ENCODE results near the gene NKX6-1. TPM values are rescaled to one million over a fixed set of nuclear protein-coding genes. Genes with fewer than 3 reads are reported as not detected.

Gene NKX6-1
- total and polyA plus RNA-seq, 2 donors (not counting 3 experiments of a cell fraction or from before 2014, with no cell fraction given): not detected

DNA sequence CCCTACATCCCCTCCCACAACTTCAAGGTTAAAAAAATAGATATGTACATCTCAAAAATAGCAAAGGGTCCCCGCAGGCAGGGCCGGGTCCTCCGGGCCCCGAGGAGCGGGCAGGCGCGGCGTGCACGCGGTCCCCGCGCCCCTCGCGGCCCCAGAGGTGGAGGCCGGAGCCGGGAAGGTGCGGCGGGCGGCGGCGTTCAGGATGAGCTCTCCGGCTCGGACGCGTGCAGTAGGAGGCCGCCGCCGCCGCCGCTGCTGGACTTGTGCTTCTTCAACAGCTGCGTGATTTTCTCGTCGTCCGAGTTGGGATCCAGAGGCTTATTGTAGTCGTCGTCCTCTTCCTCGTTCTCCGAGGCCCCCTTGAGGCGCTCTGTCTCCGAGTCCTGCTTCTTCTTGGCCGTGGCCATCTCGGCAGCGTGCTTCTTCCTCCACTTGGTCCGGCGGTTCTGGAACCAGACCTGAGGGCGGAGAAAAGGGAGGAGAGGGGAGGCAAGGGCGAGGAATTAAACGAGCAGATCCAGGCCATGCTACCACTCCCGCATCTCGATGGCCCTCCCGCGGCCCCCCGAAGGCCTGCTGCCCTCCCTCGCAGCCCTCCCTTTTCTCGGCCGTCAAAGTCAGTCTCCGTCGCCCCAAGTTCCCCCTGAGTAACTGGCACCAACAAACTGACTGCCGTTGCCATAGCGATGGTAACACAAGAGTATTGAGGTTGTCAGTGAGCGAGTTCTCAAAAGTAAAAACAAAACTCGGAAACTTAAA, 5.8 kb downstream of the NKX6-1 start:
- dilution Hi-C loops (cut with MboI; ENCODE audit: extremely low pct_ligation_motif_present, low sequenced_read_pairs) (no loop called here), intact Hi-C loops (cut with micrococcal nuclease) (no loop called here)
- H3K4me3 ChIP-seq (replicated peaks in 1 of 3; ENCODE audit: insufficient read depth in 1 of 3, low read depth in 1 of 3, low read length in 3 of 3): no peak overlapping the region
- POLR2A ChIA-PET: no interaction called here
- H3K36me3 ChIP-seq (ENCODE audit: control insufficient read depth in 2 of 2, extremely low read depth in 1 of 2, insufficient read depth in 2 of 2, low read length in 2 of 2): no peaks in the 10 kb centered on the region
- TF ChIP-seq GATA2 (IDR thresholded peaks at IDR 0.05; ENCODE audit: insufficient read depth, insufficient read length, low read depth, low read length) (no peak), POLR2AphosphoS5 (IDR thresholded peaks at IDR 0.05; ENCODE audit: insufficient read depth, low read depth, low read length) (no peak), FOS (IDR thresholded peaks at IDR 0.05; ENCODE audit: borderline replicate concordance, insufficient read depth, low read length) (no peak), JUN (IDR thresholded peaks at IDR 0.05; ENCODE audit: borderline replicate concordance, insufficient read depth, insufficient read length, low read depth) (no peak), EZH2 (IDR thresholded peaks at IDR 0.05; ENCODE audit: borderline replicate concordance, low read depth, low read length, severe bottlenecking) (peak; percentile 91), MYC (IDR thresholded peaks at IDR 0.05; ENCODE audit: low read depth, low read length) (no peak)
- TF ChIP-seq, protein P1, sequence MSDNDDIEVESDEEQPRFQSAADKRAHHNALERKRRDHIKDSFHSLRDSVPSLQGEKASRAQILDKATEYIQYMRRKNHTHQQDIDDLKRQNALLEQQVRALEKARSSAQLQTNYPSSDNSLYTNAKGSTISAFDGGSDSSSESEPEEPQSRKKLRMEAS (IDR thresholded peaks at IDR 0.05; ENCODE audit: insufficient read depth, insufficient read length): no peak
- TF ChIP-seq, protein P2, sequence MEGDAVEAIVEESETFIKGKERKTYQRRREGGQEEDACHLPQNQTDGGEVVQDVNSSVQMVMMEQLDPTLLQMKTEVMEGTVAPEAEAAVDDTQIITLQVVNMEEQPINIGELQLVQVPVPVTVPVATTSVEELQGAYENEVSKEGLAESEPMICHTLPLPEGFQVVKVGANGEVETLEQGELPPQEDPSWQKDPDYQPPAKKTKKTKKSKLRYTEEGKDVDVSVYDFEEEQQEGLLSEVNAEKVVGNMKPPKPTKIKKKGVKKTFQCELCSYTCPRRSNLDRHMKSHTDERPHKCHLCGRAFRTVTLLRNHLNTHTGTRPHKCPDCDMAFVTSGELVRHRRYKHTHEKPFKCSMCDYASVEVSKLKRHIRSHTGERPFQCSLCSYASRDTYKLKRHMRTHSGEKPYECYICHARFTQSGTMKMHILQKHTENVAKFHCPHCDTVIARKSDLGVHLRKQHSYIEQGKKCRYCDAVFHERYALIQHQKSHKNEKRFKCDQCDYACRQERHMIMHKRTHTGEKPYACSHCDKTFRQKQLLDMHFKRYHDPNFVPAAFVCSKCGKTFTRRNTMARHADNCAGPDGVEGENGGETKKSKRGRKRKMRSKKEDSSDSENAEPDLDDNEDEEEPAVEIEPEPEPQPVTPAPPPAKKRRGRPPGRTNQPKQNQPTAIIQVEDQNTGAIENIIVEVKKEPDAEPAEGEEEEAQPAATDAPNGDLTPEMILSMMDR (IDR thresholded peaks at IDR 0.05; ENCODE audit: extremely low read depth in 1 of 2, insufficient read depth in 1 of 2, low read depth in 1 of 2, low read length in 2 of 2): peak in 1 of 2 donors; percentile 33
- no TSS peak for BruUV-seq (replicated peaks)
- H3K9me1 ChIP-seq (replicated peaks; ENCODE audit: control insufficient read depth, extremely low read depth, insufficient read depth, low read length): no peaks in the 10 kb centered on the region
- peak overlapping the region; percentile 18 for H2AFZ ChIP-seq (ENCODE audit: low read depth, low read length)
- H3K4me2 ChIP-seq (ENCODE audit: insufficient read depth, low read length): no peak overlapping the region
- H3K79me2 ChIP-seq (ENCODE audit: control insufficient read depth, insufficient read depth, low read length): no peaks in the 10 kb centered on the region
- peaks cover 75 to 100% of the 10 kb centered on the region in 2 experiments for H3K27me3 ChIP-seq (ENCODE audit: control insufficient read depth in 2 of 2, insufficient read depth in 2 of 2, low read length in 2 of 2)
- no peak overlapping the region for H3K27ac ChIP-seq (ENCODE audit: insufficient read depth, low read depth, low read length)
- H3K9me3 ChIP-seq (replicated peaks; ENCODE audit: control insufficient read depth, insufficient read depth, low read length): no peaks in the 10 kb centered on the region
- no peak overlapping the region for H3K9ac ChIP-seq (replicated peaks; ENCODE audit: extremely low read depth, insufficient read depth, low read length)
- DNase-seq (ENCODE audit: low read depth, low spot score) (no peak), FAIRE-seq (peak; percentile 62)
- no peaks in the 10 kb centered on the region for H4K20me1 ChIP-seq (replicated peaks; ENCODE audit: control insufficient read depth, extremely low read depth, insufficient read depth, low read length)
- H3K4me1 ChIP-seq (ENCODE audit: control insufficient read depth, extremely low read depth, insufficient read depth, low read length): peaks cover 6% of the 10 kb centered on the region
- CTCF ChIA-PET: no interaction called here

All from endothelial cell of umbilical vein (primary cell).